ENCODE measurements around the gene NAALADL2.

DNA sequence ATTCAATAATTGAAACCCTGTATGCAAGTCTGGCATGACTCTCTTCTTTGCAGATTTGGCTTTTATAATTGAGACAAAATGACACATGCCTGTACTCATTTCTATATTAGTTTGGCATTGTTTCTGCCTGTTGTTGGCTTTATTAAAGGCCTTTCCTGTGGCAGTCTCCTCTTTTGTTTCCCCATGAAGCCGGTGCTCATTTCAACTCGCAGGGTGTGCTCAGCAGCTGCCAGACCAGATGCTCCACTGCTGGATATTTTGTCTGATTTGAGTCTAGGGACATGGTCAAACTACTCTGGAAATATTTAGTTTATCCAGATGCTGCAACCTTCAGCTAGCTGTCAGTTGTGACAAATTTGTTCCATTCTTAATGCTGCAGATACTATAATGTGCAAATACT is 445.3 kb downstream of the NAALADL2 start:
- TF ChIP-seq POLR2A (IDR thresholded peaks at IDR 0.05; ENCODE audit: low read depth, low read length) = no peak
- no peak for TF ChIP-seq CTCF (IDR thresholded peaks at IDR 0.05; ENCODE audit: extremely low read depth in 1 of 2, insufficient read depth in 1 of 2, low read depth in 1 of 2, low read length in 2 of 2)
- no peak for TF ChIP-seq JUN (IDR thresholded peaks at IDR 0.05; ENCODE audit: borderline replicate concordance, insufficient read depth, insufficient read length, low read depth)
- TF ChIP-seq POLR2AphosphoS5 (IDR thresholded peaks at IDR 0.05; ENCODE audit: insufficient read depth, low read depth, low read length) = no peak
- TF ChIP-seq MAX (IDR thresholded peaks at IDR 0.05; ENCODE audit: insufficient read depth, insufficient read length) = no peak
- TF ChIP-seq EZH2 (IDR thresholded peaks at IDR 0.05; ENCODE audit: borderline replicate concordance, low read depth, low read length, severe bottlenecking) = no peak

All from endothelial cell of umbilical vein (primary cell).